Keratinocyte (primary cell): Measurements from ENCODE around the gene CFLAR. TPM values are rescaled to one million over a fixed set of nuclear protein-coding genes. Genes with fewer than 3 reads are reported as not detected.
A peak's percentile ranks its signal among the peaks of the same experiment; 100 is the strongest.

Source experiments
- DNase-seq: peaks from one replicate; pipeline ENCODE4 v3.0.0-alpha.2; 2011; ENCODE audit warnings: low read depth, missing footprints, low spot score
- FAIRE-seq: peaks from 2 replicates; lab custom pipeline; 2011; peaks lifted over from hg19 to GRCh38; lab: Jason Lieb, UNC
- H2AFZ ChIP-seq: 2 replicates; pipeline ENCODE4 v1.6.0; 2012; ENCODE audit warnings: low read length, control low read depth, inconsistent platforms; ENCODE audit not compliant: control insufficient read depth
- H3K27ac ChIP-seq: 2 replicates; pipeline ENCODE4 v1.5.1; 2011; ENCODE audit warnings: low read length; ENCODE audit not compliant: control insufficient read depth, insufficient read depth
- H3K27me3 ChIP-seq: 3 replicates; pipeline ENCODE4 v1.6.0; 2011; ENCODE audit warnings: low read length; ENCODE audit not compliant: control insufficient read depth, insufficient read depth; ENCODE audit errors: extremely low read depth
- H3K36me3 ChIP-seq, 2 experiments: 2 replicates in 1 of 2; 3 replicates in 1 of 2; pipeline ENCODE4 v1.5.1; 2011; ENCODE audit warnings: low read length in 2 of 2, mild to moderate bottlenecking in 1 of 2; ENCODE audit not compliant: control insufficient read depth in 2 of 2, insufficient read depth in 2 of 2; ENCODE audit errors: extremely low read depth in 1 of 2
- H3K4me1 ChIP-seq: 3 replicates; pipeline ENCODE4 v1.5.1; 2011; ENCODE audit warnings: low read length; ENCODE audit not compliant: control insufficient read depth, insufficient read depth; ENCODE audit errors: extremely low read depth
- H3K4me2 ChIP-seq: 3 replicates; pipeline ENCODE4 v1.6.0; 2011; ENCODE audit warnings: low read depth, low read length; ENCODE audit not compliant: control insufficient read depth, insufficient read depth; ENCODE audit errors: extremely low read depth
- H3K4me3 ChIP-seq, 3 experiments: fragments of 200-600 bp in 1 of 3; sonication (generic) in 1 of 3; 2 replicates in 2 of 3; 3 replicates in 1 of 3; pipeline ENCODE4 v1.5.1; 2011 to 2016; ENCODE audit warnings: low read length in 3 of 3, mild to moderate bottlenecking in 3 of 3, control low read depth in 2 of 3, inconsistent platforms in 1 of 3, low read depth in 1 of 3, mixed read lengths in 1 of 3, mixed run types in 1 of 3, moderate library complexity in 1 of 3; ENCODE audit not compliant: control insufficient read depth in 2 of 3, insufficient read depth in 2 of 3; ENCODE audit errors: extremely low read depth in 1 of 3
- H3K79me2 ChIP-seq: 2 replicates; pipeline ENCODE4 v1.6.0; 2012; ENCODE audit warnings: low read length; ENCODE audit not compliant: control insufficient read depth, insufficient read depth
- H3K9ac ChIP-seq: 3 replicates; pipeline ENCODE4 v1.6.0; 2011; ENCODE audit warnings: low read length; ENCODE audit not compliant: control insufficient read depth, insufficient read depth; ENCODE audit errors: extremely low read depth
- H3K9me1 ChIP-seq: 3 replicates; pipeline ENCODE4 v1.6.0; 2011; ENCODE audit warnings: low read length; ENCODE audit not compliant: control insufficient read depth, insufficient read depth; ENCODE audit errors: extremely low read depth
- H3K9me3 ChIP-seq: 2 replicates; pipeline ENCODE4 v1.5.1; 2012; ENCODE audit warnings: low read depth, low read length; ENCODE audit not compliant: control insufficient read depth
- H4K20me1 ChIP-seq: 3 replicates; pipeline ENCODE4 v1.6.0; 2011; ENCODE audit warnings: low read length; ENCODE audit not compliant: control insufficient read depth, insufficient read depth; ENCODE audit errors: extremely low read depth
- CTCF ChIP-seq, 3 experiments: IDR thresholded peaks in 1 of 3; conservative IDR thresholded peaks in 1 of 3; optimal IDR thresholded peaks in 1 of 3; 2 replicates in 2 of 3; 3 replicates in 1 of 3; pipeline versions ENCODE3 to v1.5.1; 2011; ENCODE audit warnings: low read length in 3 of 3, mild to moderate bottlenecking in 3 of 3, moderate library complexity in 2 of 3, control low read depth in 1 of 3, inconsistent platforms in 1 of 3; ENCODE audit not compliant: insufficient read depth in 2 of 3; ENCODE audit errors: extremely low read depth in 1 of 3
- EZH2 ChIP-seq: IDR thresholded peaks from one replicate; pipeline ENCODE4 v1.6.1; 2012; ENCODE audit warnings: inconsistent platforms, mild to moderate bottlenecking, low read length, moderate library complexity
- dilution Hi-C: fragments of 300-500 bp; cut with MboI; formaldehyde crosslinking; loops from one replicate; pipeline ENCODE4 v1.7.0; 2020; ENCODE audit warnings: low sequenced_read_pairs; ENCODE audit not compliant: extremely low pct_ligation_motif_present
- polyA plus RNA-seq, 5 experiments: library from polyadenylated mRNA; depleted of rRNA in 3 of 5; stranded (reverse) in 3 of 5; stranded (forward) in 1 of 5; unstranded in 1 of 5; fragments of >200 nt; gene quantifications; 1 replicate in 1 of 5; 2 replicates in 3 of 5; 3 replicates in 1 of 5; pipeline versions ENCODE4 v1.2.1 to v1.2.3, GENCODE V29; 2011 to 2012; ENCODE audit warnings: missing spikeins in 2 of 5, low read depth in 1 of 5, low replicate concordance in 1 of 5

Gene CFLAR
- polyA plus RNA-seq, 1 donor (not counting 4 experiments of a cell fraction or from before 2014, with no cell fraction given): 37.3 TPM

- H3K4me2 ChIP-seq: no peak overlapping the region
- no peaks in the 10 kb centered on the region for H3K9me1 ChIP-seq
- no peaks in the 10 kb centered on the region for H3K27me3 ChIP-seq
- peaks cover 55% of the 10 kb centered on the region for H3K4me1 ChIP-seq
- H3K9me3 ChIP-seq: no peaks in the 10 kb centered on the region
- H3K9ac ChIP-seq: no peak overlapping the region
- no peak overlapping the region for H2AFZ ChIP-seq
- no peaks in the 10 kb centered on the region for H4K20me1 ChIP-seq
- no peak for DNase-seq
- H3K79me2 ChIP-seq: peaks cover 77% of the 10 kb centered on the region
- TF ChIP-seq EZH2 (no peak), CTCF (optimal IDR thresholded peaks at IDR 0.05 in 1 of 3, IDR thresholded peaks at IDR 0.05 in 1 of 3, conservative IDR thresholded peaks at IDR 0.05 in 1 of 3; ENCODE audit: extremely low read depth in 1 of 3, insufficient read depth in 2 of 3, low read length in 3 of 3) (no peak)
- H3K27ac ChIP-seq: no peak overlapping the region
- H3K4me3 ChIP-seq: no peak overlapping the region
- dilution Hi-C loops: no loop called here
- peaks cover 2 to 4% of the 10 kb centered on the region in 2 experiments for H3K36me3 ChIP-seq
- no peak for FAIRE-seq
These were observed 6.3 kb downstream of the CFLAR start for GRCh38 chr2:201122276-201122675.

- Histone ChIP-seq H3K4me1 (peaks cover 78% of the 10 kb centered on the region), H2AFZ (no peak overlapping the region), H3K4me3 (no peak overlapping the region), H3K9me3 (no peaks in the 10 kb centered on the region), H3K9me1 (no peaks in the 10 kb centered on the region), H3K79me2 (peaks cover 62% of the 10 kb centered on the region), H3K36me3 (peaks cover 0 to 2% of the 10 kb centered on the region in 2 experiments), H3K4me2 (peak overlapping the region; percentile 49), H3K27ac (peak overlapping the region; percentile 74), H4K20me1 (no peaks in the 10 kb centered on the region), H3K27me3 (no peaks in the 10 kb centered on the region), H3K9ac (peak overlapping the region; percentile 46)
- dilution Hi-C loops: no loop called here
- no peak for TF ChIP-seq EZH2
- TF ChIP-seq CTCF (optimal IDR thresholded peaks at IDR 0.05 in 1 of 3, IDR thresholded peaks at IDR 0.05 in 1 of 3, conservative IDR thresholded peaks at IDR 0.05 in 1 of 3; ENCODE audit: extremely low read depth in 1 of 3, insufficient read depth in 2 of 3, low read length in 3 of 3): no peak
- DNase-seq (no peak), FAIRE-seq (no peak)
These were observed 10.6 kb downstream of the CFLAR start for GRCh38 chr2:201126308-201127151.
